HCT116 (cell line): ENCODE results near the gene GPR151. TPM values are rescaled to one million over a fixed set of nuclear protein-coding genes. Genes with fewer than 3 reads are reported as not detected.
A peak's percentile ranks its signal among the peaks of the same experiment; 100 is the strongest.
"Not testable (repeated sequence)": the region's sequence is repeated elsewhere in the genome, so short reads cannot be mapped to it uniquely, and the experiment has no call there.

ENCODE experiments used
- ATAC-seq: fragments of 200-7000 bp; cut with Tn5 transposase; 2 replicates; pipeline ENCODE4 v1.9.1; 2020; ENCODE audit warnings: mild to moderate bottlenecking, moderate library complexity
- BruUV-seq: library from RNA; stranded (reverse); fragments of 400-500 nt; replicated peaks from 2 replicates; lab custom pipeline; 2021; lab: Mats Ljungman, UMichigan
- CTCF ChIA-PET: fragments of 300-600 bp; sonication (Branson Sonifier 250); formaldehyde crosslinking; loops from one replicate; lab custom pipeline; 2021; ENCODE audit warnings: antibody characterized with exemption; lab: Charles Lee
- POLR2A ChIA-PET: fragments of 300-600, 350-600 bp; sonication (Branson Sonifier 250); formaldehyde crosslinking; loops from one replicate; lab custom pipeline; 2021; ENCODE audit warnings: antibody characterized with exemption; lab: Charles Lee
- RAD21 ChIA-PET, 2 experiments: fragments of 300-600 bp; sonication (Branson Sonifier 250); formaldehyde crosslinking; loops; one replicate each; lab custom pipeline; 2023; ENCODE audit warnings: low total read pairs in 2 of 2; ENCODE audit not compliant: uncharacterized antibody in 2 of 2, unreplicated experiment in 2 of 2, low non-redundant PET in 1 of 2; lab: Charles Lee
- DNase-seq: peaks from one replicate; pipeline ENCODE4 v3.0.0-alpha.2; 2010; ENCODE audit warnings: low read depth, low spot score
- H2AFZ ChIP-seq: fragments of 200-600 bp; shearing (Covaris generic), sonication (generic); 2 replicates; pipeline ENCODE4 v1.6.1; 2017; ENCODE audit warnings: low read depth, mixed run types, mixed read lengths, antibody characterized with exemption, low read length; ENCODE audit not compliant: poor library complexity, severe bottlenecking
- H3K27ac ChIP-seq: 2 replicates; pipeline ENCODE4 v1.5.1; 2012; ENCODE audit warnings: low read depth, low read length
- H3K27me3 ChIP-seq: fragments of 200-600 bp; sonication (generic); 2 replicates; pipeline ENCODE4 v1.6.1; 2016; ENCODE audit warnings: mixed run types, low read length, mixed read lengths; ENCODE audit not compliant: insufficient read depth
- H3K36me3 ChIP-seq, 2 experiments: fragments of 200-500 bp in 1 of 2; fragments of 200-600 bp in 1 of 2; sonication (Bioruptor generic) in 1 of 2; sonication (generic) in 1 of 2; 2 replicates each; pipeline versions ENCODE4 v1.5.1 to v1.6.1; 2014 to 2016; ENCODE audit warnings: low read length in 2 of 2, inconsistent platforms in 1 of 2, mixed read lengths in 1 of 2, mixed run types in 1 of 2; ENCODE audit not compliant: insufficient read depth in 2 of 2, control insufficient read depth in 1 of 2
- H3K4me1 ChIP-seq, 2 experiments: fragments of 200-600 bp in 1 of 2; sonication (generic) in 1 of 2; 2 replicates each; pipeline versions ENCODE4 v1.5.1 to v1.6.1; 2012 to 2017; ENCODE audit warnings: low read length in 2 of 2, inconsistent platforms in 1 of 2, mild to moderate bottlenecking in 1 of 2, mixed read lengths in 1 of 2, mixed run types in 1 of 2, moderate library complexity in 1 of 2; ENCODE audit not compliant: insufficient read depth in 2 of 2, control insufficient read depth in 1 of 2
- H3K4me2 ChIP-seq: fragments of 200-600 bp; sonication (generic); 2 replicates; pipeline ENCODE4 v1.6.1; 2017; ENCODE audit warnings: mixed run types, low read length, mixed read lengths
- H3K4me3 ChIP-seq, 2 experiments: fragments of 200-600 bp in 1 of 2; sonication (generic) in 1 of 2; replicated peaks in 1 of 2; 2 replicates each; pipeline ENCODE4 v1.5.1; 2011 to 2016; ENCODE audit warnings: low read length in 2 of 2, control low read depth in 1 of 2, low read depth in 1 of 2, mild to moderate bottlenecking in 1 of 2, mixed read lengths in 1 of 2, mixed run types in 1 of 2
- H3K79me2 ChIP-seq: fragments of 200-600 bp; sonication (generic); 2 replicates; pipeline ENCODE4 v1.6.1; 2017; ENCODE audit warnings: mild to moderate bottlenecking, mixed run types, low read length, moderate library complexity, mixed read lengths; ENCODE audit not compliant: insufficient read depth
- H3K9ac ChIP-seq: fragments of 200-600 bp; sonication (generic); 2 replicates; pipeline ENCODE4 v1.6.1; 2016; ENCODE audit warnings: low read length, mixed read lengths
- H3K9me2 ChIP-seq: fragments of 200-600 bp; sonication (generic), shearing (Covaris generic); 2 replicates; pipeline ENCODE4 v1.6.1; 2017; ENCODE audit warnings: mixed run types, mild to moderate bottlenecking, moderate library complexity; ENCODE audit not compliant: insufficient read depth
- H3K9me3 ChIP-seq, 2 experiments: fragments of 200-500 bp in 1 of 2; fragments of 200-600 bp in 1 of 2; sonication (Bioruptor generic) in 1 of 2; sonication (generic) in 1 of 2; 2 replicates each; pipeline ENCODE4 v1.6.1; 2014 to 2017; ENCODE audit warnings: low read length in 2 of 2, mixed read lengths in 2 of 2, inconsistent platforms in 1 of 2, low read depth in 1 of 2, mild to moderate bottlenecking in 1 of 2, mixed run types in 1 of 2, moderate library complexity in 1 of 2; ENCODE audit not compliant: control insufficient read depth in 1 of 2, insufficient read depth in 1 of 2
- H4K20me1 ChIP-seq: fragments of 200-600 bp; sonication (generic), shearing (Covaris generic); 2 replicates; pipeline ENCODE4 v1.6.1; 2017; ENCODE audit warnings: mixed run types, mild to moderate bottlenecking, moderate library complexity; ENCODE audit not compliant: insufficient read depth
- CEBPB ChIP-seq: IDR thresholded peaks from 2 replicates; pipeline ENCODE4 v1.6.1; 2012; ENCODE audit warnings: low read depth
- EGR1 ChIP-seq: IDR thresholded peaks from 2 replicates; pipeline ENCODE4 v1.6.1; 2012; ENCODE audit warnings: low read depth
- EZH2 ChIP-seq: fragments of 200-600 bp; sonication (generic); IDR thresholded peaks from 2 replicates; pipeline ENCODE4 v1.6.1; 2017; ENCODE audit warnings: antibody characterized with exemption, mixed run types
- EZH2phosphoT487 ChIP-seq: fragments of 200-600 bp; IDR thresholded peaks from 2 replicates; pipeline ENCODE4 v1.6.1; 2018; ENCODE audit warnings: antibody characterized with exemption, borderline replicate concordance
- FOSL1 ChIP-seq: IDR thresholded peaks from 2 replicates; pipeline ENCODE4 v1.6.1; 2012; ENCODE audit warnings: low read depth
- POLR2A ChIP-seq: IDR thresholded peaks from 2 replicates; pipeline ENCODE4 v1.7.0; 2011; ENCODE audit warnings: borderline replicate concordance; ENCODE audit not compliant: insufficient read depth, insufficient read length; ENCODE audit errors: extremely low read depth
- POLR2AphosphoS5 ChIP-seq: IDR thresholded peaks from 2 replicates; pipeline ENCODE4 v1.6.1; 2011; ENCODE audit warnings: mild to moderate bottlenecking, low read depth, low read length, moderate library complexity
- SIN3A ChIP-seq: IDR thresholded peaks from 2 replicates; pipeline ENCODE4 v1.6.1; 2012; ENCODE audit warnings: low read depth
- SP1 ChIP-seq: IDR thresholded peaks from 2 replicates; pipeline ENCODE4 v1.6.1; 2012; ENCODE audit warnings: low read depth
- SRF ChIP-seq: IDR thresholded peaks from 2 replicates; pipeline ENCODE4 v1.6.1; 2012; ENCODE audit warnings: low read depth
- TCF7L2 ChIP-seq: IDR thresholded peaks from 2 replicates; pipeline ENCODE4 v1.7.0; 2011; ENCODE audit warnings: borderline replicate concordance, inconsistent platforms; ENCODE audit not compliant: insufficient read depth, insufficient read length; ENCODE audit errors: extremely low read depth
- ZFX ChIP-seq: fragments of 450-650 bp; IDR thresholded peaks from 2 replicates; pipeline ENCODE4 v1.6.1; 2017
- ZNF274 ChIP-seq: fragments of 200-500 bp; sonication (Bioruptor generic); IDR thresholded peaks from 2 replicates; pipeline ENCODE4 v1.6.1; 2014; ENCODE audit warnings: mild to moderate bottlenecking, low read depth, low read length, inconsistent platforms
- intact Hi-C: fragments of 100-400 bp; cut with micrococcal nuclease; formaldehyde crosslinking; loops from 2 replicates; pipeline ENCODE4 v1.10.0; 2022
- total RNA-seq: library from RNA; stranded (reverse); gene quantifications from one replicate; pipeline ENCODE4 v1.2.1, GENCODE V29; 2021; ENCODE audit not compliant: unreplicated experiment
- TF ChIP-seq, protein P1 (sequence below), 3 experiments: fragments of 200-600 bp in 1 of 3; sonication (generic) in 1 of 3; IDR thresholded peaks in 2 of 3; conservative IDR thresholded peaks in 1 of 3; 2 replicates each; pipeline ENCODE4 v1.5.1; 2012 to 2017; ENCODE audit warnings: low read depth in 2 of 3, low read length in 2 of 3, antibody characterized with exemption in 1 of 3, borderline replicate concordance in 1 of 3, control low read depth in 1 of 3, mild to moderate bottlenecking in 1 of 3, mixed read lengths in 1 of 3, mixed run types in 1 of 3, moderate library complexity in 1 of 3; ENCODE audit not compliant: insufficient read depth in 1 of 3
- TF ChIP-seq, protein P2 (sequence below): IDR thresholded peaks from 2 replicates; pipeline ENCODE4 v1.6.1; 2012
- TF ChIP-seq, protein P3 (sequence below): IDR thresholded peaks from 2 replicates; pipeline ENCODE4 v1.6.1; 2012

Gene GPR151
- total RNA-seq, 1 experiment from 2014 or later: not detected

DNA sequence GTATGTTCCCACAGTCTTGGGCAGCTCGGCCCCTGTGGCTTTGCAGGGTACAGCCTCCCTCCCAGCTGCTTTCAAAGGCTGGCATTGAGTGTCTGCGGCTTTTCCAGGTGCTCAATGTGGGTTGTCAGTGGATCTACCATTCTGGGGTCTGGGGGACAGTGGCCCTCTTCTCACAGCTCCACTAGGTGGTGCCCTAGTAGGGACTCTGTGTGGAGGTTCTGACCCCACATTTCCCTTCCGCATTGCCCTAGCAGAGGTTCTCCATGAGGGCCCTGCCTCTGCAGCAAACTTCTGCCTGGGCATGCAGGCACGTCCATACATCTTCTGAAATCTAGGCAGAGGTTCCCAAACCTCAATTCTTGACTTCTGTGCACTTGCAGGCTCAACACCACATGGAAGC, 40.9 kb upstream of the GPR151 start:
- H3K9me2 ChIP-seq, H3K4me3 ChIP-seq, H3K4me1 ChIP-seq, H3K4me2 ChIP-seq, H3K9me3 ChIP-seq, H3K27me3 ChIP-seq, H3K9ac ChIP-seq, BruUV-seq, H3K79me2 ChIP-seq, RAD21 ChIA-PET, H4K20me1 ChIP-seq, intact Hi-C loops, H3K36me3 ChIP-seq, H2AFZ ChIP-seq, DNase-seq, ATAC-seq, POLR2A ChIA-PET, H3K27ac ChIP-seq: not testable (repeated sequence)
- CTCF ChIA-PET: interaction anchor here (0.6 kb wide), 1 partner anchor 9 kb away, joined by 3 read pairs; no protein-coding TSS in a partner anchor
- TF ChIP-seq, protein P1, sequence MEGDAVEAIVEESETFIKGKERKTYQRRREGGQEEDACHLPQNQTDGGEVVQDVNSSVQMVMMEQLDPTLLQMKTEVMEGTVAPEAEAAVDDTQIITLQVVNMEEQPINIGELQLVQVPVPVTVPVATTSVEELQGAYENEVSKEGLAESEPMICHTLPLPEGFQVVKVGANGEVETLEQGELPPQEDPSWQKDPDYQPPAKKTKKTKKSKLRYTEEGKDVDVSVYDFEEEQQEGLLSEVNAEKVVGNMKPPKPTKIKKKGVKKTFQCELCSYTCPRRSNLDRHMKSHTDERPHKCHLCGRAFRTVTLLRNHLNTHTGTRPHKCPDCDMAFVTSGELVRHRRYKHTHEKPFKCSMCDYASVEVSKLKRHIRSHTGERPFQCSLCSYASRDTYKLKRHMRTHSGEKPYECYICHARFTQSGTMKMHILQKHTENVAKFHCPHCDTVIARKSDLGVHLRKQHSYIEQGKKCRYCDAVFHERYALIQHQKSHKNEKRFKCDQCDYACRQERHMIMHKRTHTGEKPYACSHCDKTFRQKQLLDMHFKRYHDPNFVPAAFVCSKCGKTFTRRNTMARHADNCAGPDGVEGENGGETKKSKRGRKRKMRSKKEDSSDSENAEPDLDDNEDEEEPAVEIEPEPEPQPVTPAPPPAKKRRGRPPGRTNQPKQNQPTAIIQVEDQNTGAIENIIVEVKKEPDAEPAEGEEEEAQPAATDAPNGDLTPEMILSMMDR (IDR thresholded peaks at IDR 0.05 in 2 of 3, conservative IDR thresholded peaks at IDR 0.05 in 1 of 3; ENCODE audit: borderline replicate concordance in 1 of 3, insufficient read depth in 1 of 3, low read depth in 2 of 3, low read length in 2 of 3): peak in 1 of 3 experiments; percentile 11; a peak in 1 of 6 replicates

DNA sequence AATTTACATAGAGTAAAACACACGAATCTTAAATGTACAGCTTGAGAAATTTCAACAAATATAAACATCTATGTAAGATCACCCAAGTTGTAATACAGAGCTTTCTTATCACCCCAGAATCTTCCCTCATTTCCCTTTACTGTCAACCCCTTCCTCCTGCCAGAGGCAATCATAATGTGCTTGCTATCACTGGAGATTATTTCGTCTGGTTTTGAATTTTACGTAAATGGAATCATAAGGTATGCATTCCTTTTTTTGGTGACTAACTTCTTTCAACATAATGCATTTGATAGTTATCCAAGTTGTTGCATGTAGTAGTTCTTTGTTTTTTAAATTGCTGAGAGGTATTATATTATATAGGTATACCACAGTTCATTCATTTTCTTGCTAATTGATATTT, 37.5 kb upstream of the GPR151 start:
- no peaks in the 10 kb centered on the region for H3K4me1 ChIP-seq
- no peak overlapping the region for H3K4me2 ChIP-seq
- intact Hi-C loops: no loop called here
- no peak overlapping the region for H3K4me3 ChIP-seq
- no peaks in the 10 kb centered on the region for H3K9me3 ChIP-seq
- DNase-seq (no peak), ATAC-seq (no peak)
- H3K9ac ChIP-seq: no peak overlapping the region
- ChIA-PET POLR2A (no interaction called here), RAD21 (no interaction called here), CTCF (interaction anchor here (0.9 kb wide), 1 partner anchor 635 kb away, joined by 3 read pairs; no protein-coding TSS in a partner anchor)
- no TSS peak for BruUV-seq
- peaks cover 16% of the 10 kb centered on the region; the same call in 1 of the 2 replicates for H3K27me3 ChIP-seq
- H2AFZ ChIP-seq: no peak overlapping the region
- no peaks in the 10 kb centered on the region for H3K36me3 ChIP-seq
- H3K9me2 ChIP-seq: no peaks in the 10 kb centered on the region
- no peaks in the 10 kb centered on the region for H3K79me2 ChIP-seq
- no peak overlapping the region for H3K27ac ChIP-seq
- H4K20me1 ChIP-seq: no peaks in the 10 kb centered on the region
- no peak for TF ChIP-seq ZNF274
- no peak for TF ChIP-seq SIN3A
- no peak for TF ChIP-seq POLR2AphosphoS5
- TF ChIP-seq EZH2: no peak
- no peak for TF ChIP-seq CEBPB
- no peak for TF ChIP-seq TCF7L2
- no peak for TF ChIP-seq FOSL1
- TF ChIP-seq, protein P2, sequence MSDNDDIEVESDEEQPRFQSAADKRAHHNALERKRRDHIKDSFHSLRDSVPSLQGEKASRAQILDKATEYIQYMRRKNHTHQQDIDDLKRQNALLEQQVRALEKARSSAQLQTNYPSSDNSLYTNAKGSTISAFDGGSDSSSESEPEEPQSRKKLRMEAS: no peak
- TF ChIP-seq SP1: no peak
- no peak for TF ChIP-seq ZFX
- TF ChIP-seq, protein P1 (IDR thresholded peaks at IDR 0.05 in 2 of 3, conservative IDR thresholded peaks at IDR 0.05 in 1 of 3; ENCODE audit: borderline replicate concordance in 1 of 3, insufficient read depth in 1 of 3, low read depth in 2 of 3, low read length in 2 of 3): no peak
- no peak for TF ChIP-seq EZH2phosphoT487
- TF ChIP-seq, protein P3, sequence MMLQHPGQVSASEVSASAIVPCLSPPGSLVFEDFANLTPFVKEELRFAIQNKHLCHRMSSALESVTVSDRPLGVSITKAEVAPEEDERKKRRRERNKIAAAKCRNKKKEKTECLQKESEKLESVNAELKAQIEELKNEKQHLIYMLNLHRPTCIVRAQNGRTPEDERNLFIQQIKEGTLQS: no peak
- TF ChIP-seq POLR2A: no peak
- TF ChIP-seq SRF: no peak
- TF ChIP-seq EGR1: no peak
